Mucosa of descending colon (tissue), 3 donors: ENCODE data around the gene HSP90B1. TPM values are rescaled to one million over a fixed set of nuclear protein-coding genes. Genes with fewer than 3 reads are reported as not detected.

ENCODE experiments used
- ATAC-seq: fragments of 200-7000 bp; cut with Tn5 transposase; one replicate; pipeline ENCODE4 v1.9.1; 2020; ENCODE audit warnings: mild to moderate bottlenecking, moderate library complexity
- DNase-seq, 3 donors: peaks; one replicate each; pipeline ENCODE4 v3.0.0-alpha.2; 2020
- H3K36me3 ChIP-seq: fragments of 200-600 bp; one replicate; pipeline ENCODE4 v1.8.0; 2021; ENCODE audit warnings: low read depth, mild to moderate bottlenecking
- H3K4me1 ChIP-seq: fragments of 200-600 bp; one replicate; pipeline ENCODE4 v1.8.0; 2021; ENCODE audit warnings: low read depth, mild to moderate bottlenecking
- H3K4me3 ChIP-seq: fragments of 200-600 bp; one replicate; pipeline ENCODE4 v1.8.0; 2021; ENCODE audit warnings: mild to moderate bottlenecking
- H3K9me3 ChIP-seq: fragments of 200-600 bp; one replicate; pipeline ENCODE4 v1.8.0; 2021; ENCODE audit warnings: mild to moderate bottlenecking
- CTCF ChIP-seq: fragments of 200-600 bp; IDR thresholded peaks from one replicate; pipeline ENCODE4 v1.8.0; 2022; ENCODE audit warnings: antibody characterized with exemption, mild to moderate bottlenecking
- intact Hi-C, 2 donors: fragments of 100-400 bp; cut with DNase I in 1 of 2; cut with micrococcal nuclease in 1 of 2; formaldehyde crosslinking; loops; one replicate each; pipeline versions ENCODE4 v1.11.0 to v1.11.1; 2022; cut with DNase I, micrococcal nuclease
- total RNA-seq, 3 donors: library from RNA; stranded (reverse); fragmentation: NEBNext Ultra II Directional in 2 of 3; extraction: Animal tissue kit (Norgen Biotek cat#: 25700) in 2 of 3; gene quantifications; one replicate each; pipeline versions ENCODE4 v1.2.1 to v1.2.4, GENCODE V29; 2021 to 2023
- donor health status: DM: no; HTN: no; CAD: no; lungs with moderate emphysema.
- donor health status: DM: no; HTN: no; CAD: no.
- donor health status: DM: no; HTN: yes; CAD: no.

The HSP90B1 gene
- total RNA-seq, 3 donors from 2014 or later = 423 to 471 (median 461) TPM

GRCh38 chr12:103905730-103906349 is 24.4 kb upstream of the HSP90B1 start:
- ATAC-seq (no peak), DNase-seq (no peak)
- no peak for TF ChIP-seq CTCF
- Histone ChIP-seq H3K9me3 (no peaks in the 10 kb centered on the region), H3K4me3 (no peak overlapping the region), H3K4me1 (no peaks in the 10 kb centered on the region), H3K36me3 (no peaks in the 10 kb centered on the region)
- intact Hi-C loops = no loop called here

- H3K36me3 ChIP-seq = no peaks in the 10 kb centered on the region
- H3K9me3 ChIP-seq = no peaks in the 10 kb centered on the region
- H3K4me3 ChIP-seq = no peak overlapping the region
- ATAC-seq = no peak
- TF ChIP-seq CTCF = no peak
- DNase-seq = no peak
- no peaks in the 10 kb centered on the region for H3K4me1 ChIP-seq
- intact Hi-C loops = no loop called here
Measured at GRCh38 chr12:103908246-103908541, 22.0 kb upstream of the HSP90B1 start.

- intact Hi-C loops = no loop called here
Measured at GRCh38 chr12:103908877-103909276, 21.3 kb upstream of the HSP90B1 start.

GRCh38 chr12:103909811-103910210 is 20.4 kb upstream of the HSP90B1 start:
- DNase-seq (no peak), ATAC-seq (no peak)
- H3K4me1 ChIP-seq = no peaks in the 10 kb centered on the region
- no peaks in the 10 kb centered on the region for H3K9me3 ChIP-seq
- no peaks in the 10 kb centered on the region for H3K36me3 ChIP-seq
- no peak overlapping the region for H3K4me3 ChIP-seq
- TF ChIP-seq CTCF = no peak
- intact Hi-C loops = no loop called here

More at GRCh38 chr12:103908877-103909276, 21.3 kb upstream of the HSP90B1 start:
- Histone ChIP-seq H3K9me3 (no peaks in the 10 kb centered on the region), H3K4me3 (no peak overlapping the region), H3K36me3 (no peaks in the 10 kb centered on the region), H3K4me1 (no peaks in the 10 kb centered on the region)
- ATAC-seq = no peak
- no peak for DNase-seq
- no peak for TF ChIP-seq CTCF

GRCh38 chr12:103912069-103912468 is 18.1 kb upstream of the HSP90B1 start:
- Histone ChIP-seq H3K36me3 (no peaks in the 10 kb centered on the region), H3K4me1 (no peaks in the 10 kb centered on the region), H3K9me3 (no peaks in the 10 kb centered on the region), H3K4me3 (no peak overlapping the region)
- DNase-seq (no peak), ATAC-seq (no peak)
- intact Hi-C loops = no loop called here
- no peak for TF ChIP-seq CTCF

GRCh38 chr12:103913100-103913499 is 17.1 kb upstream of the HSP90B1 start:
- Histone ChIP-seq H3K9me3 (no peaks in the 10 kb centered on the region), H3K4me3 (no peak overlapping the region), H3K4me1 (no peaks in the 10 kb centered on the region), H3K36me3 (no peaks in the 10 kb centered on the region)
- intact Hi-C loops = no loop called here
- DNase-seq (no peak), ATAC-seq (no peak)
- no peak for TF ChIP-seq CTCF
